Mesenchymal stem cell (in vitro differentiated cells and primary cell): Measurements from ENCODE around the gene DCUN1D3.

Experiments
- DNase-seq: peaks from one replicate; pipeline ENCODE4 v3.0.0-alpha.2; 2013
- H2AFZ ChIP-seq: one replicate; pipeline ENCODE4 v1.6.1; 2013; ENCODE audit warnings: low read depth, mild to moderate bottlenecking, control low read depth, inconsistent platforms, low read length, moderate library complexity
- H2AK5ac ChIP-seq: 2 replicates; pipeline ENCODE4 v1.6.1; 2013; ENCODE audit warnings: low read length, moderate library complexity, mild to moderate bottlenecking, inconsistent platforms; ENCODE audit not compliant: severe bottlenecking
- H2BK120ac ChIP-seq: one replicate; pipeline ENCODE4 v1.6.1; 2013; ENCODE audit warnings: low read depth, mild to moderate bottlenecking, inconsistent platforms, low read length, moderate library complexity
- H2BK12ac ChIP-seq, 2 experiments: one replicate each; pipeline ENCODE4 v1.6.1; 2013; ENCODE audit warnings: inconsistent platforms in 2 of 2, low read length in 2 of 2, mild to moderate bottlenecking in 2 of 2, moderate library complexity in 2 of 2, control low read depth in 1 of 2
- H2BK15ac ChIP-seq: one replicate; pipeline ENCODE4 v1.6.1; 2013; ENCODE audit warnings: mild to moderate bottlenecking, low read depth, inconsistent platforms; ENCODE audit not compliant: poor library complexity, severe bottlenecking
- H2BK5ac ChIP-seq: 2 replicates; pipeline ENCODE4 v1.6.1; 2013; ENCODE audit warnings: low read depth, mild to moderate bottlenecking, low read length, control low read depth, inconsistent platforms; ENCODE audit not compliant: poor library complexity, severe bottlenecking
- H3K14ac ChIP-seq, 2 experiments: one replicate each; pipeline ENCODE4 v1.6.1; 2013; ENCODE audit warnings: inconsistent platforms in 2 of 2, low read length in 2 of 2, control low read depth in 1 of 2, mild to moderate bottlenecking in 1 of 2, moderate library complexity in 1 of 2
- H3K18ac ChIP-seq, 2 experiments: one replicate each; pipeline ENCODE4 v1.6.1; 2013; ENCODE audit warnings: inconsistent platforms in 2 of 2, low read length in 2 of 2, control low read depth in 1 of 2, low read depth in 1 of 2, mild to moderate bottlenecking in 1 of 2
- H3K23ac ChIP-seq, 2 experiments: one replicate each; pipeline ENCODE4 v1.6.1; 2013; ENCODE audit warnings: inconsistent platforms in 2 of 2, low read length in 2 of 2, mild to moderate bottlenecking in 2 of 2, moderate library complexity in 2 of 2, control low read depth in 1 of 2
- H3K27ac ChIP-seq: 2 replicates; pipeline ENCODE4 v1.5.1; 2013; ENCODE audit warnings: mild to moderate bottlenecking, moderate library complexity, low read length, control low read depth, inconsistent platforms; ENCODE audit not compliant: poor library complexity, severe bottlenecking
- H3K27me3 ChIP-seq, 2 experiments: 2 replicates each; pipeline versions ENCODE4 v1.6.1 to v1.7.0; 2013; ENCODE audit warnings: low read length in 2 of 2, mild to moderate bottlenecking in 2 of 2, moderate library complexity in 2 of 2, control low read depth in 1 of 2, inconsistent platforms in 1 of 2; ENCODE audit not compliant: control insufficient read depth in 1 of 2, insufficient read depth in 1 of 2
- H3K36me3 ChIP-seq, 2 experiments: 2 replicates each; pipeline versions ENCODE4 v1.6.1 to v1.7.0; 2013; ENCODE audit warnings: low read length in 2 of 2, control low read depth in 1 of 2, inconsistent platforms in 1 of 2, low read depth in 1 of 2, mild to moderate bottlenecking in 1 of 2; ENCODE audit not compliant: insufficient read depth in 2 of 2, control insufficient read depth in 1 of 2
- H3K4ac ChIP-seq, 2 experiments: one replicate each; pipeline ENCODE4 v1.6.1; 2013; ENCODE audit warnings: inconsistent platforms in 2 of 2, low read length in 2 of 2, mild to moderate bottlenecking in 2 of 2, moderate library complexity in 2 of 2, control low read depth in 1 of 2, low read depth in 1 of 2
- H3K4me1 ChIP-seq: 2 replicates; pipeline ENCODE4 v1.6.1; 2013; ENCODE audit warnings: low read depth, low read length, control low read depth; ENCODE audit not compliant: control insufficient read depth, insufficient read depth
- H3K4me2 ChIP-seq: 2 replicates; pipeline ENCODE4 v1.6.1; 2013; ENCODE audit warnings: low read length, mild to moderate bottlenecking, inconsistent platforms; ENCODE audit not compliant: poor library complexity, severe bottlenecking
- H3K4me3 ChIP-seq, 2 experiments: 2 replicates each; pipeline versions ENCODE4 v1.5.1 to v1.7.0; 2013; ENCODE audit warnings: low read length in 2 of 2, mild to moderate bottlenecking in 2 of 2, control low read depth in 1 of 2, low read depth in 1 of 2; ENCODE audit not compliant: insufficient read depth in 1 of 2
- H3K79me1 ChIP-seq: replicated peaks from 2 replicates; pipeline ENCODE4 v1.6.1; 2013; ENCODE audit warnings: mild to moderate bottlenecking, control low read depth, low read length, inconsistent platforms; ENCODE audit not compliant: poor library complexity, severe bottlenecking
- H3K9ac ChIP-seq: 2 replicates; pipeline ENCODE4 v1.7.0; 2013; ENCODE audit warnings: mild to moderate bottlenecking, low read length, moderate library complexity
- H3K9me3 ChIP-seq: 2 replicates; pipeline ENCODE4 v1.7.0; 2013; ENCODE audit warnings: mild to moderate bottlenecking, low read length; ENCODE audit not compliant: control insufficient read depth
- H4K8ac ChIP-seq: one replicate; pipeline ENCODE4 v1.6.1; 2013; ENCODE audit warnings: inconsistent platforms, mild to moderate bottlenecking, low read length, moderate library complexity
- H4K91ac ChIP-seq: one replicate; pipeline ENCODE4 v1.6.1; 2013; ENCODE audit warnings: mild to moderate bottlenecking, low read length, inconsistent platforms
- WGBS: methylation state at CpG from one replicate; pipeline ENCODE4 v1.1.7; 2013; ENCODE audit warnings: mixed read lengths; 5-methylcytosine and 5-hydroxymethylcytosine counted together

Gene DCUN1D3

DNA sequence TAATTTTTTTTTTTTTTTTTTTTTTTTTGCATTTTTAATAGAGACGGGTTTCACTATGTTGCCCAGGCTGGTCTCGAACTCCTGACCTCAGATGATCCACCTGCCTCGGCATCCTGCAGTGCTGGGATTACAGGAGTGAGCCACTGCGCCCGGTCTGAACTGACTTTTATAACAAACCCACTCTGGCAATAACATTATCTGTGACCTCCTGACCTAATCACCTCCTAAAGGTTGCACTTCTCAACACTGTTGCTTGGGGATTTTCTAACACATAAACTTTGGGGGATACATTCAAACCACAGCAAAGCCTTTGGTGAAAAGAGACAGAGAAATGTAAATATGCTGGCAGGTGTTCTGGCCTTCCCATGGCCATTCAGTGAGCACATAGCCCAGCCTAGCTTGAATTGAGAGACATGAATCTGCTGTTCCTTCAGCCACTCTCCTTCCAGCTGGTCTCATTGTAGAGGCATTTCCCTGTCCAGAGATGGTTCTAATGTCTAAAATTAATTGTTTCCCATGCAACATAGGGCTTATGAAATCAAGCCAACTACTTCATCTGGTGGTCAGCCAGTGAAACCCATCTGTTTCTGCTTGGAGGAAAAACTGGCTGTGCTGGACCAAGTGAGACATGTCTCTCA lies 28.7 kb upstream of the DCUN1D3 start:
- no peak overlapping the region for H3K4me3 ChIP-seq
- H3K4me1 ChIP-seq = no peaks in the 10 kb centered on the region
- no peak overlapping the region for H4K91ac ChIP-seq
- no peak overlapping the region for H2AFZ ChIP-seq
- no peak overlapping the region for H3K4ac ChIP-seq
- no peaks in the 10 kb centered on the region for H3K79me1 ChIP-seq
- H2AK5ac ChIP-seq = no peak overlapping the region
- WGBS = 95% methylated on average over 5 of the region's 5 CpGs
- peak overlapping the region; percentile 8 for H2BK120ac ChIP-seq
- H2BK12ac ChIP-seq = no peak overlapping the region
- H3K27ac ChIP-seq = no peak overlapping the region
- no peak overlapping the region for H3K4me2 ChIP-seq
- no peaks in the 10 kb centered on the region for H3K27me3 ChIP-seq
- peaks cover 4 to 10% of the 10 kb centered on the region in 2 experiments for H3K36me3 ChIP-seq
- no peak overlapping the region for H3K14ac ChIP-seq
- H4K8ac ChIP-seq = no peak overlapping the region
- no peak overlapping the region for H3K9ac ChIP-seq
- no peak for DNase-seq
- H2BK15ac ChIP-seq = no peak overlapping the region
- H3K23ac ChIP-seq = no peak overlapping the region
- no peak overlapping the region for H2BK5ac ChIP-seq
- no peaks in the 10 kb centered on the region for H3K9me3 ChIP-seq
- H3K18ac ChIP-seq = no peak overlapping the region

DNA sequence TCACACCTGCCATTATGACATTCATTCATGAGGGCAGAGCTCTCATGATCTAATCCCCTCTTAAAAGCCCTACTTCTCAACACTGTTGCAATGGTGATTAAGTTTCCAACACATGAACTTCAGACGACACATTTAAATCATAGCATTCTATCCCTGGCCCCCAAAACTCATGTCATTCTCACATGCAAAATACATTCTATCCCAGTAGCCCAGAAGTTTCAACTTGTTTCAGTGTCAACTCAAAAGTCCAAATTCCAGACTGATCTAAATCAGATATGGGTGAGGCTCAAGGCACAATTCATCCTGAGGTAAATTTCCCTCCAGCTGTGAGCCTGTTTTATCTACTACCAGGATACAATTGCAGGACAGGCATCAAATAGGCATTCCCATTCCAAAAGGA lies 25.6 kb upstream of the DCUN1D3 start:
- Histone ChIP-seq H3K4me2 (no peak overlapping the region), H3K14ac (no peak overlapping the region), H3K36me3 (peaks cover 8 to 10% of the 10 kb centered on the region in 2 experiments), H2AK5ac (no peak overlapping the region), H3K4me3 (no peak overlapping the region), H3K4ac (no peak overlapping the region), H4K8ac (no peak overlapping the region), H3K79me1 (no peaks in the 10 kb centered on the region), H3K4me1 (no peaks in the 10 kb centered on the region), H3K18ac (no peak overlapping the region), H2AFZ (no peak overlapping the region), H3K9me3 (no peaks in the 10 kb centered on the region), H3K27ac (no peak overlapping the region), H3K23ac (no peak overlapping the region), H2BK5ac (no peak overlapping the region), H2BK15ac (no peak overlapping the region), H3K27me3 (no peaks in the 10 kb centered on the region), H2BK120ac (no peak overlapping the region), H2BK12ac (no peak overlapping the region), H4K91ac (no peak overlapping the region), H3K9ac (no peak overlapping the region)
- no peak for DNase-seq
- WGBS = 100% methylated on average over 1 of the region's 1 CpG

- Histone ChIP-seq H4K91ac (no peak overlapping the region), H3K18ac (no peak overlapping the region), H3K4me3 (no peak overlapping the region), H3K23ac (no peak overlapping the region), H2BK5ac (no peak overlapping the region), H3K79me1 (peaks cover 1% of the 10 kb centered on the region), H3K4me2 (no peak overlapping the region), H3K27ac (no peak overlapping the region), H3K36me3 (peaks cover 8 to 12% of the 10 kb centered on the region in 2 experiments), H2BK12ac (no peak overlapping the region), H2BK120ac (no peak overlapping the region), H3K4me1 (no peaks in the 10 kb centered on the region), H3K27me3 (no peaks in the 10 kb centered on the region), H3K14ac (no peak overlapping the region), H2AFZ (no peak overlapping the region), H3K4ac (no peak overlapping the region), H3K9ac (no peak overlapping the region), H2AK5ac (no peak overlapping the region), H4K8ac (no peak overlapping the region), H3K9me3 (no peaks in the 10 kb centered on the region), H2BK15ac (no peak overlapping the region)
- no CpG with 5 or more reads among the region's 3 CpGs for WGBS
- DNase-seq = no peak
These were observed 23.7 kb upstream of the DCUN1D3 start for GRCh38 chr16:20923876-20924275.

GRCh38 chr16:20920799-20921198 lies 20.6 kb upstream of the DCUN1D3 start:
- Histone ChIP-seq H3K9ac (no peak overlapping the region), H2AFZ (no peak overlapping the region), H4K8ac (no peak overlapping the region), H3K14ac (no peak overlapping the region), H3K4me2 (no peak overlapping the region), H2BK12ac (no peak overlapping the region), H3K27me3 (no peaks in the 10 kb centered on the region), H3K79me1 (peaks cover 9% of the 10 kb centered on the region), H3K4ac (no peak overlapping the region), H3K23ac (no peak overlapping the region), H3K36me3 (peaks cover 15 to 16% of the 10 kb centered on the region in 2 experiments), H3K4me3 (no peak overlapping the region), H2AK5ac (no peak overlapping the region), H3K27ac (no peak overlapping the region), H3K18ac (no peak overlapping the region), H4K91ac (no peak overlapping the region), H3K9me3 (no peaks in the 10 kb centered on the region), H2BK5ac (no peak overlapping the region), H2BK120ac (no peak overlapping the region), H3K4me1 (peaks cover 3% of the 10 kb centered on the region), H2BK15ac (no peak overlapping the region)
- WGBS = no CpG with 5 or more reads among the region's 2 CpGs
- DNase-seq = no peak
